Neural cell (in vitro differentiated cells): Measurements from ENCODE around the gene CSMD2.

Experiments used
- CTCF ChIP-seq: fragments of 450-650 bp; IDR thresholded peaks from 2 replicates; pipeline ENCODE4 v1.5.1; 2014; ENCODE audit warnings: antibody characterized with exemption, mild to moderate bottlenecking, moderate library complexity; ENCODE audit not compliant: poor library complexity, severe bottlenecking
- MXI1 ChIP-seq: fragments of 450-650 bp; conservative IDR thresholded peaks from 2 replicates; pipeline ENCODE4 v1.6.1; 2014; ENCODE audit warnings: antibody characterized with exemption, mild to moderate bottlenecking; ENCODE audit not compliant: poor library complexity, severe bottlenecking
- SMC3 ChIP-seq: fragments of 450-650 bp; conservative IDR thresholded peaks from 2 replicates; pipeline ENCODE4 v1.6.1; 2014; ENCODE audit warnings: antibody characterized with exemption, mild to moderate bottlenecking, moderate library complexity; ENCODE audit not compliant: poor library complexity
- TAF1 ChIP-seq: IDR thresholded peaks from 2 replicates; pipeline ENCODE4 v1.6.1; 2012; ENCODE audit warnings: low read depth

GRCh38 chr1:33469691-33470090 lies 695.3 kb downstream of the CSMD2 start:
- no peak for TF ChIP-seq SMC3
- no peak for TF ChIP-seq MXI1
- TF ChIP-seq TAF1 = no peak
- no peak for TF ChIP-seq CTCF
